ENCODE measurements around the gene ACTG2.

ACTG2 gene

GRCh38 chr2:73946666-73947065 is 53.9 kb downstream of the ACTG2 start:
- H3K4me3 ChIP-seq (ENCODE audit: low read depth, low read length), result no peak overlapping the region
- POLR2A ChIA-PET, result no interaction called here
- TF ChIP-seq CTCF (IDR thresholded peaks at IDR 0.05; ENCODE audit: insufficient read depth, low read length, missing control alignments), result no peak
- CTCF ChIA-PET, result interaction anchor here (0.9 to 1.5 kb wide), 2 partner anchors 10 to 123 kb away, joined by 3 read pairs; no protein-coding TSS in a partner anchor
- no peak for DNase-seq (ENCODE audit: low read depth, low spot score)

- no peak overlapping the region for H3K4me3 ChIP-seq (ENCODE audit: low read depth, low read length)
- POLR2A ChIA-PET, result no interaction called here
- DNase-seq (ENCODE audit: low read depth, low spot score), result no peak
- CTCF ChIA-PET, result no interaction called here
- TF ChIP-seq CTCF (IDR thresholded peaks at IDR 0.05; ENCODE audit: insufficient read depth, low read length, missing control alignments), result no peak
These were observed 54.7 kb downstream of the ACTG2 start for GRCh38 chr2:73947412-73948018.

GRCh38 chr2:73949802-73950201 is 57.0 kb downstream of the ACTG2 start:
- ChIA-PET POLR2A (no interaction called here), CTCF (no interaction called here)
- TF ChIP-seq CTCF (IDR thresholded peaks at IDR 0.05; ENCODE audit: insufficient read depth, low read length, missing control alignments), result no peak
- H3K4me3 ChIP-seq (ENCODE audit: low read depth, low read length), result no peak overlapping the region
- no peak for DNase-seq (ENCODE audit: low read depth, low spot score)

- TF ChIP-seq CTCF (IDR thresholded peaks at IDR 0.05; ENCODE audit: insufficient read depth, low read length, missing control alignments), result no peak
- no peak for DNase-seq (ENCODE audit: low read depth, low spot score)
- CTCF ChIA-PET, result interaction anchor here (1.1 kb wide), 1 partner anchor 126 kb away, joined by 3 read pairs; no protein-coding TSS in a partner anchor
- POLR2A ChIA-PET, result interaction anchor here (0.6 kb wide), 1 partner anchor 23 kb away, joined by 4 read pairs; no protein-coding TSS in a partner anchor
- H3K4me3 ChIP-seq (ENCODE audit: low read depth, low read length), result no peak overlapping the region
These were observed 60.0 kb downstream of the ACTG2 start for GRCh38 chr2:73952499-73953446.

- no peak overlapping the region for H3K4me3 ChIP-seq (ENCODE audit: low read depth, low read length)
- no peak for DNase-seq (ENCODE audit: low read depth, low spot score)
- CTCF ChIA-PET, result interaction anchor here (0.6 kb wide), 1 partner anchor 165 kb away, joined by 4 read pairs; no protein-coding TSS in a partner anchor
- POLR2A ChIA-PET, result no interaction called here
- TF ChIP-seq CTCF (IDR thresholded peaks at IDR 0.05; ENCODE audit: insufficient read depth, low read length, missing control alignments), result no peak
These were observed 63.5 kb downstream of the ACTG2 start for GRCh38 chr2:73956218-73956865.

GRCh38 chr2:73961274-73961673 is 68.5 kb downstream of the ACTG2 start:
- POLR2A ChIA-PET, result no interaction called here
- no peak for TF ChIP-seq CTCF (IDR thresholded peaks at IDR 0.05; ENCODE audit: insufficient read depth, low read length, missing control alignments)
- H3K4me3 ChIP-seq (ENCODE audit: low read depth, low read length), result no peak overlapping the region
- no peak for DNase-seq (ENCODE audit: low read depth, low spot score)
- CTCF ChIA-PET, result no interaction called here

Data from AG04449 (cell line).